Activated CD8-positive, alpha-beta T cell treated with anti-CD3 and anti-CD28 coated beads, Interleukin-2, amount 10 ng/mL, durations not matched to agents 7 days and 5 days (primary cell): ENCODE results near the gene TTF2. TPM values are rescaled to one million over a fixed set of nuclear protein-coding genes. Genes with fewer than 3 reads are reported as not detected.

Experiments
- ATAC-seq: fragments of 150-1000 bp; cut with Tn5 transposase; one replicate; pipeline ENCODE4 v1.10.0; 2021; ENCODE audit warnings: moderate library complexity
- CTCF ChIA-PET: fragments of 350-600 bp; sonication (Branson Sonifier 250); formaldehyde crosslinking; loops from one replicate; lab custom pipeline; 2021; ENCODE audit warnings: antibody characterized with exemption; lab: Charles Lee
- POLR2A ChIA-PET: fragments of 350-600 bp; sonication (Branson Sonifier 250); formaldehyde crosslinking; loops from one replicate; lab custom pipeline; 2021; ENCODE audit warnings: antibody characterized with exemption; lab: Charles Lee
- DNase-seq: peaks from one replicate; pipeline ENCODE4 v3.0.0-alpha.2; 2020
- H3K27ac Mint-ChIP-seq: one replicate; pipeline ENCODE4 v1.8.0; 2021; ENCODE audit warnings: mild to moderate bottlenecking, mixed read lengths
- H3K27me3 Mint-ChIP-seq: one replicate; pipeline ENCODE4 v1.8.0; 2021; ENCODE audit warnings: low read depth, mixed read lengths
- H3K36me3 Mint-ChIP-seq: one replicate; pipeline ENCODE4 v1.8.0; 2021; ENCODE audit warnings: low read depth, mixed read lengths
- H3K4me1 Mint-ChIP-seq: one replicate; pipeline ENCODE4 v1.8.0; 2021; ENCODE audit warnings: low read depth, mixed read lengths
- H3K4me3 Mint-ChIP-seq: one replicate; pipeline ENCODE4 v1.8.0; 2021; ENCODE audit warnings: mild to moderate bottlenecking, mixed read lengths
- H3K9me3 Mint-ChIP-seq: one replicate; pipeline ENCODE4 v1.8.0; 2022; ENCODE audit warnings: mixed read lengths; ENCODE audit not compliant: insufficient read depth
- total RNA-seq, 2 experiments: library from RNA; stranded (reverse); gene quantifications; one replicate each; pipeline ENCODE4 v1.2.3, GENCODE V29; 2021

TTF2 gene
- total RNA-seq = 100 to 1,000 TPM; 121 to 135 TPM

DNA sequence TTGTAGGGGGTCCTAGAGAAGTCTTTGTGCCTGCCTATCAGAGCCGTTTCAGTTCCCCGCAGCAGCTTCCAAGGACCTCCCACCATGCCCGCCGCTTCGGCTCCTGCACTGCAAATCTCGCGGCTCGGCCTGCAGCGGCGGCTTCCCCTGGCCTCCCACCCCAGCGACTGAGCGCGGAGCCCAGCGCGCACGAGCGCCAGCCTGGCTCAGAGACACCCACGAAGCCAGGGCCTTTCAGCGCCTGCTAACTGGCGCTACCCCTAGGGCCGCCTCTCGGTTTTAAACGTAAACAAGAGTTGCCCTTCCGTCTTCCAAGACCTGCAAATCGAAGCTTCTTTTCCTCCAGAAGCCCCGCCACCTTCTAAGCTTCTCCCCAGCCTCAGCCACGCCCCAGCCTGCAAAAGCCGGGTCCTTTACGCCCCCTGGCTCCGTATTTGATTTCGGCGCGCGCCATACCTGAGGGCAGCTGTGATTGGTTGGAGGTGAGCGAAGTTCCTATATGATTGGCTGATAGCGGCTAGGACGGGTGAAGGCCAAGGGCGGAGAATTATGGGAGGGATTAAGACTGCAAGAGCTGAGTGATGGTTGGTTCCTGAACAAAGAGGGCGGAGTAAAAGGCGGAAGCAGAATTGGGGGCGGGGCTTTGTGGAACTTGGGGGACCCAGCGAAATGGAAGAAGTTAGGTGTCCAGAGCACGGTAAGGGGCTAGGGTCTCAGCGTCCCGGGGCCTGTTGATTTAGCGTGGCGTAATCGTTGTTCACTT is at the start of gene TTF2:
TSS of gene TTF2 (plus strand) at position 649 of the 763 bp plus-strand sequence. CDS start at position 670, 21 bp downstream.
- DNase-seq (peak; percentile 99), ATAC-seq (peak; percentile 94)
- H3K36me3 Mint-ChIP-seq = peaks cover 42% of the 10 kb centered on the region
- ChIA-PET CTCF (interaction anchor here (0.5 to 4.2 kb wide), 36 partner anchors 8 to 915 kb away, joined by 3 to 49 read pairs (median 4); no protein-coding TSS in a partner anchor), POLR2A (interaction anchor here (0.7 to 5.9 kb wide), 55 partner anchors 8 to 870 kb away, joined by 3 to 93 read pairs (median 5); partner anchors contain the start of genes CD101 and CD2)
- H3K27ac Mint-ChIP-seq = no peak within 1 kb of the TSS
- H3K4me3 Mint-ChIP-seq = no peak within 1 kb of the TSS
- H3K9me3 Mint-ChIP-seq = no peaks in the 10 kb centered on the region
- H3K4me1 Mint-ChIP-seq = peaks cover 57% of the 10 kb centered on the region
- no peaks in the 10 kb centered on the region for H3K27me3 Mint-ChIP-seq

DNA sequence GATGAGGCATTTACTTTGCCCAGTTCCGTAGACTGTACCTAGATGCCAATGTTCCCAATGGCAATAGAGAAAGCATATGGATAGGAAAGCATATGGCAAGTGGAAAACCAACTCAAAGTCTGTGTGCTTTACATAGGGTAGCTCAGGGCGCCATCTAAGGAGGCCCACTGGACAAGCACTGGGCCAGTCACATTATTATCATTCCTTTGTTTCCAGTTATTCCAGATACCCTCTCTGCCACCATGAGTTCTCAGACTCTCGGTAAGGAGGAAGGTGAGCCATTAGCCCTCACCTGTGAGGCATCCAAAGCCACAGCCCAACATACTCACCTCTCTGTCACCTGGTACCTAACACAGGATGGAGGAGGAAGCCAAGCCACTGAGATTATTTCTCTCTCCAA is 48.8 kb upstream of the TTF2 start:
- ChIA-PET POLR2A (no interaction called here), CTCF (interaction anchor here (1.1 to 3.6 kb wide), 2 partner anchors 10 to 49 kb away, joined by 4 to 21 read pairs; partner anchors contain the start of genes CD101 and TTF2)
- ATAC-seq (no peak), DNase-seq (no peak)
- no peaks in the 10 kb centered on the region for H3K27me3 Mint-ChIP-seq
- no peak overlapping the region for H3K4me3 Mint-ChIP-seq
- H3K9me3 Mint-ChIP-seq = no peaks in the 10 kb centered on the region
- no peak overlapping the region for H3K27ac Mint-ChIP-seq
- peaks cover 63% of the 10 kb centered on the region for H3K4me1 Mint-ChIP-seq
- peaks cover 49% of the 10 kb centered on the region for H3K36me3 Mint-ChIP-seq

DNA sequence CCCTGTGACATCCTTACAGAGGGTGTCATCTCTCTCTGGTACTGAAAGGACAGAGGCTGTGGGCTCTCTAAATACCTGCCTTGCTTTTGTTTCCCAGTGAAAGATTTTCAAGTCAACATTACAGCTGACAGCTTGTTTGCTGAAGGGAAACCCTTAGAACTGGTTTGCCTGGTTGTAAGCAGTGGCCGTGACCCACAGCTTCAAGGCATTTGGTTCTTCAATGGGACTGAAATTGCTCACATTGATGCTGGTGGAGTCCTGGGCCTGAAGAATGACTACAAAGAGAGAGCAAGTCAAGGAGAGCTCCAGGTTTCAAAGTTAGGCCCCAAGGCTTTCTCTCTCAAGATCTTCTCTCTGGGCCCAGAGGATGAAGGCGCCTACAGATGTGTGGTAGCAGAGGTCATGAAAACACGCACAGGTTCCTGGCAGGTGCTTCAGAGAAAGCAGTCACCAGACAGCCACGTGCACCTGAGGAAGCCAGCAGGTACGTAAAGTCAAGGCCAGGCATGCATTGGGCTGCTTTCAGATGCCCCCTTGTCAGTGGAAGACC is 46.7 kb upstream of the TTF2 start:
- Mint-ChIP-seq H3K9me3 (no peaks in the 10 kb centered on the region), H3K4me3 (no peak overlapping the region), H3K27ac (no peak overlapping the region), H3K4me1 (peaks cover 46% of the 10 kb centered on the region), H3K36me3 (peaks cover 50% of the 10 kb centered on the region), H3K27me3 (no peaks in the 10 kb centered on the region)
- DNase-seq (no peak), ATAC-seq (no peak)
- ChIA-PET CTCF (no interaction called here), POLR2A (no interaction called here)

DNA sequence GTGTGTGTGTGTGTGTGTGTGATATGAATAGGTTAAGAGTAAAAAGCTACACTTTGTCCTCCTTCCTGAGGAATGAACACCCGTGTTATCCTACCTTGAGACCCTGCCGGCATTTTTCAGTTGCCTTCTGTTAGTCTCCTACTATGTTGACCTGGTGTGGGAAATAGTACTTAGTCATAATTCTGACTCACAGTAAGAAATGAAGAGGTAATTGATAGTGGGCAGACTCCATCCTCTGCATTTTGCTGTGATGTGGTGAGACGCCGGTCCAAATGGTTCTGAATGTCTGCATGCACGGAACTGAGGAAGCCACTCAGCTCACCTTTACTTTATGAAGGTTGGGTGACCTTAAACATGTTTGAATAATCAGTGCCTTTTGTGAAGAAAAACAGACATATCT is 45.9 kb upstream of the TTF2 start:
- H3K4me3 Mint-ChIP-seq = no peak overlapping the region
- DNase-seq (no peak), ATAC-seq (no peak)
- H3K27me3 Mint-ChIP-seq = no peaks in the 10 kb centered on the region
- H3K36me3 Mint-ChIP-seq = peaks cover 57% of the 10 kb centered on the region
- peaks cover 37% of the 10 kb centered on the region for H3K4me1 Mint-ChIP-seq
- no peaks in the 10 kb centered on the region for H3K9me3 Mint-ChIP-seq
- no peak overlapping the region for H3K27ac Mint-ChIP-seq
- POLR2A ChIA-PET = no interaction called here
- CTCF ChIA-PET = no interaction called here

DNA sequence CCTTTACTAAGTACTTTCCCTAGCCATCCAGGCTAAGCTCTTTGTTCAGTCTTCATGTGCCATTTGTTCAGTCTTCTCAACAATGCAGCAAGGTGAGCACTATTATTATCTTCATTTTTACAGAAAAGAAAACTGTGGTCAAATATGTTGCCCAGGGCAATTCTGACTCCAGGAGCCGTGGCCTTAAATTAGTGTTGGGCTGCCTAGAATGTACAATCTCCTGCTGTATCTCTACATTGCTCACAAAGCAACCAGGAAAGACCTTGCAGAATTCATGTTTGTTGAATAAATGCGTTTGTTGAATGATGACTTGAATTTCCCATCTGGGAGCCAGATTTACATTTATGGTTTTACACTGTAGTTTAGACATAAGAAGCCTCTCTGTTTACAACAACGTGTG is 44.4 kb upstream of the TTF2 start:
- no peak overlapping the region for H3K4me3 Mint-ChIP-seq
- DNase-seq (no peak), ATAC-seq (no peak)
- H3K9me3 Mint-ChIP-seq = no peaks in the 10 kb centered on the region
- no peaks in the 10 kb centered on the region for H3K27me3 Mint-ChIP-seq
- POLR2A ChIA-PET = no interaction called here
- CTCF ChIA-PET = no interaction called here
- no peak overlapping the region for H3K27ac Mint-ChIP-seq
- peaks cover 58% of the 10 kb centered on the region for H3K36me3 Mint-ChIP-seq
- peaks cover 23% of the 10 kb centered on the region for H3K4me1 Mint-ChIP-seq

DNA sequence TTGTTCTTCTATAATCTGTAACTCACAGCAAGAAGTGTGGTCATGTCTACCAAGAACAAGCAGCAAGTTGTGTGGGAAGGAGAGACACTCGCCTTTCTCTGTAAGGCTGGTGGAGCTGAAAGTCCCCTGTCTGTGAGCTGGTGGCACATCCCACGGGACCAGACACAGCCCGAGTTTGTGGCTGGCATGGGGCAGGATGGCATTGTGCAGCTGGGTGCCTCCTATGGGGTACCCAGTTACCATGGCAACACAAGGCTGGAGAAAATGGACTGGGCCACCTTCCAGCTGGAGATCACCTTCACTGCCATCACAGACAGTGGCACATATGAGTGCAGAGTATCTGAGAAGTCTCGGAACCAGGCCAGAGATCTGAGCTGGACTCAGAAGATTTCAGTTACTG is 43.1 kb upstream of the TTF2 start:
- no peak overlapping the region for H3K27ac Mint-ChIP-seq
- H3K9me3 Mint-ChIP-seq = no peaks in the 10 kb centered on the region
- H3K27me3 Mint-ChIP-seq = no peaks in the 10 kb centered on the region
- DNase-seq (no peak), ATAC-seq (no peak)
- peaks cover 54% of the 10 kb centered on the region for H3K36me3 Mint-ChIP-seq
- H3K4me3 Mint-ChIP-seq = no peak overlapping the region
- H3K4me1 Mint-ChIP-seq = peaks cover 18% of the 10 kb centered on the region
- ChIA-PET CTCF (interaction anchor here (1.3 kb wide), 1 partner anchor 13 kb away, joined by 3 read pairs; no protein-coding TSS in a partner anchor), POLR2A (interaction anchor here (1.5 kb wide), 1 partner anchor 16 kb away, joined by 3 read pairs; the partner anchor contains the start of gene CD101)

DNA sequence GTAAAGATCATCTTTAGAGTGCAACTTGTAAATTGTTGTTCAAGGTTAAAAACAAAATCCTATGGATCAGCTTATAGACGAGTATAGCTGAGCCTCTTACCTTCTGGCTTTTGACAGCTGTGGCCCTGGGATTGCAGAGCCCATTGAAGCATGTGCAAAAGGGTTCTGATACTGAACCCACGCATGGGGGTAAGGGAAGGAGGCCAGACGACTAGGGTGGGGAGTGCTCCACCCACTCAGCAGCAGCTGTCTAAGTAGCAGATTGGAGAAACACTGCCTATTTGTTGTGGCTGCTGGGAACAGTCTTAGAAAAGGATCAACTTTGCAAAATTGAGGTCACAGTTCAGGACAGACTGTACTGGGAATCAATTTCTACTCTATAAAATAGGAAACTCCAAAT is 42.5 kb upstream of the TTF2 start:
- DNase-seq (no peak), ATAC-seq (no peak)
- H3K27ac Mint-ChIP-seq = no peak overlapping the region
- CTCF ChIA-PET = interaction anchor here (1.3 kb wide), 1 partner anchor 13 kb away, joined by 3 read pairs; no protein-coding TSS in a partner anchor
- POLR2A ChIA-PET = interaction anchor here (1.5 kb wide), 1 partner anchor 17 kb away, joined by 3 read pairs; the partner anchor contains the start of gene CD101
- H3K27me3 Mint-ChIP-seq = no peaks in the 10 kb centered on the region
- no peaks in the 10 kb centered on the region for H3K9me3 Mint-ChIP-seq
- H3K36me3 Mint-ChIP-seq = peaks cover 55% of the 10 kb centered on the region
- no peak overlapping the region for H3K4me3 Mint-ChIP-seq
- H3K4me1 Mint-ChIP-seq = peaks cover 14% of the 10 kb centered on the region

DNA sequence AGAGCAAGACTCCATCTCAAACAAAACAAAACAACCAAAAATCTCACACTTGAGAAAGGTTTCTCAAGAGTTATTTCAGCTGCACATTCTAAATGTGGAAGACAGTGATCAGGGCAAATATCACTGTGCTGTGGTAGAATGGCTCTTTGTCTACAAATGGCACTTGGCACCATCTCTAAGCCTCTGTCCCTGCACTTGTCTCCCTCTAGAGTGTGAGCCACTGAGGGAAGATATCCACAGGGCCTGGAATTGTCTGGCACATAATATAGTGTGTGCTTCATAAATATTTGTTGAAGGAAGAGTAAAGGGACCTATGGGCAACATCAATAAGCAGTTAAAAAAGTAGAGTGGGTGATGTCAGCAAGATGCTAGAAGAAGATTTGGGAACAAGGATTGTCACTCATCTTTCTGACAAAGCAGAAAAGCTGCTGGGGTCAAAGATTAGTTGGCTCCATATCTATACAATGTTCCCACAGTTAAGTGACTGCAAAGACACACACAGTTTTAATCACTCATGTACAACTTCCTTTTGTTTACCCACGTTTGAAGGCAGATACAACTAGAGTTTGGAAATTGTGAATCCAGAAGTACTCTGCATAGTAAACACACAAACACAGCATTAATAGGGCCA is 39.5 kb upstream of the TTF2 start:
- Mint-ChIP-seq H3K27me3 (no peaks in the 10 kb centered on the region), H3K27ac (no peak overlapping the region), H3K36me3 (peaks cover 52% of the 10 kb centered on the region), H3K4me1 (no peaks in the 10 kb centered on the region), H3K9me3 (no peaks in the 10 kb centered on the region), H3K4me3 (no peak overlapping the region)
- ChIA-PET CTCF (interaction anchor here (1.3 to 1.5 kb wide), 2 partner anchors 11 kb away, joined by 3 read pairs; no protein-coding TSS in a partner anchor), POLR2A (no interaction called here)
- ATAC-seq (no peak), DNase-seq (no peak)

DNA sequence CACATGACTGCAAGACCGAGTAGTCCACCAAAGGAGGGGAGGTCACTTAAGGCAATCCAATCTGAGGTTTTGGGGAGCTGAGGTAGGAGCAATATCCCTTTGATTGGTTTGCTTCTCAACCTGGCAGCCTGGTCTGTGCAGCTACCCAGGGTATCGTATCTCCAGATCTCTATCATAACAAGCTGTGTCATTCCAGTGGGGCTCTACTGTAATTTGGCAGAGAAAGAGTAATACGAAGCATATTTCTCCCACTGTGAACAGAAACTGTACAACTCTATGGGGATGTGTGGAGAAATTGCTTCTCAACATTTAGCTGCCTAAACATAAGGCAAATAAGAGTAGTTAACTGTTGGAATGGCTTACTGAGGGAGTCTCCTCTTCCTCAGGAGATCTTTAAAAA is 38.0 kb upstream of the TTF2 start:
- ChIA-PET CTCF (interaction anchor here (0.7 to 1.3 kb wide), 3 partner anchors 13 to 285 kb away, joined by 3 to 4 read pairs (median 3); no protein-coding TSS in a partner anchor), POLR2A (interaction anchor here (0.6 kb wide), 1 partner anchor 33 kb away, joined by 3 read pairs; no protein-coding TSS in a partner anchor)
- no peaks in the 10 kb centered on the region for H3K9me3 Mint-ChIP-seq
- no peak overlapping the region for H3K4me3 Mint-ChIP-seq
- no peak for DNase-seq
- peaks cover 56% of the 10 kb centered on the region for H3K36me3 Mint-ChIP-seq
- no peaks in the 10 kb centered on the region for H3K4me1 Mint-ChIP-seq
- H3K27ac Mint-ChIP-seq = no peak overlapping the region
- no peak for ATAC-seq
- no peaks in the 10 kb centered on the region for H3K27me3 Mint-ChIP-seq

DNA sequence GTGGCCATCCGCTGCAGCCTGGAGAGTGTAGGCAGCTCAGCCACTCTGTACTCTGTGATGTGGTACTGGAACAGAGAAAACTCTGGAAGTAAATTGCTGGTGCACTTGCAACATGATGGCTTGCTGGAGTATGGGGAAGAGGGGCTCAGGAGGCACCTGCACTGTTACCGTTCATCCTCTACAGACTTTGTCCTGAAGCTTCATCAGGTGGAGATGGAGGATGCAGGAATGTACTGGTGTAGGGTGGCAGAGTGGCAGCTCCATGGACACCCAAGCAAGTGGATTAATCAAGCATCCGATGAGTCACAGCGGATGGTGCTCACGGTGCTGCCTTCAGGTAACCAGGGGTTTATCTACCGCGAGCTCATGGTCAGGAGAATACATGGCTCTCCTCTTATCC is 34.6 kb upstream of the TTF2 start:
- Mint-ChIP-seq H3K27ac (no peak overlapping the region), H3K4me3 (no peak overlapping the region), H3K36me3 (peaks cover 39% of the 10 kb centered on the region), H3K4me1 (no peaks in the 10 kb centered on the region), H3K9me3 (no peaks in the 10 kb centered on the region), H3K27me3 (no peaks in the 10 kb centered on the region)
- no peak for DNase-seq
- no peak for ATAC-seq
- ChIA-PET CTCF (no interaction called here), POLR2A (interaction anchor here (0.6 kb wide), 1 partner anchor 271 kb away, joined by 3 read pairs; no protein-coding TSS in a partner anchor)

DNA sequence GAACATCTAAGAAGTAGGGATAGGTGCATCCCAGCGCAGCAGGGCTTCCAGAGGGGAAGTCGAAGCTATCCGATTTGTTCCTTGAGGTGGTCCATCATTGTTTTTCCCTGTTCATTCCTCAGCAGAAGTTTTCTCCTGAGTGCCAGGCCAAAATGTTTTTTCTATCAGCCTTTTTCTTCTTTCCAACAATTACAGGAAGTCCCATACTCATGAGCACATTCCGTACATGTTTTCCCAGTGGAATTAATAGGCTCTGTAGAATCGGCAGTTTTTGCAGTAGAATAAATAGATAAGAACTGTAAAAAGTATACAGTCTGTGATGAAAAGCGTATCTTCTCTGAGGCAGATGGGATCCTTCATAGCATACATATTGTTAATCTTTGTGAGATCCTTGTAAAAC is 33.8 kb upstream of the TTF2 start:
- Mint-ChIP-seq H3K36me3 (peaks cover 32% of the 10 kb centered on the region), H3K4me1 (no peaks in the 10 kb centered on the region), H3K27ac (no peak overlapping the region), H3K27me3 (no peaks in the 10 kb centered on the region), H3K9me3 (no peaks in the 10 kb centered on the region), H3K4me3 (no peak overlapping the region)
- CTCF ChIA-PET = interaction anchor here (2.4 kb wide), 1 partner anchor 17 kb away, joined by 8 read pairs; no protein-coding TSS in a partner anchor
- POLR2A ChIA-PET = interaction anchor here (0.6 kb wide), 1 partner anchor 271 kb away, joined by 3 read pairs; no protein-coding TSS in a partner anchor
- ATAC-seq (no peak), DNase-seq (no peak)
